Osteoblast (primary cell): Measurements from ENCODE around the gene PNLIPRP2. TPM values are rescaled to one million over a fixed set of nuclear protein-coding genes. Genes with fewer than 3 reads are reported as not detected.

Experiments used
- DNase-seq: peaks from one replicate; pipeline ENCODE4 v3.0.0; 2011; ENCODE audit warnings: low spot score, mixed read lengths; ENCODE audit not compliant: insufficient read length; ENCODE audit errors: missing footprints
- H2AFZ ChIP-seq: 2 replicates; pipeline ENCODE4 v1.6.0; 2011; ENCODE audit warnings: mild to moderate bottlenecking, low read length
- H3K27ac ChIP-seq: 2 replicates; pipeline ENCODE4 v1.5.1; 2011; ENCODE audit warnings: mild to moderate bottlenecking, low read depth, low read length, moderate library complexity
- H3K27me3 ChIP-seq: 2 replicates; pipeline ENCODE4 v1.6.0; 2012; ENCODE audit warnings: mild to moderate bottlenecking, control low read depth, inconsistent platforms, low read length, moderate library complexity; ENCODE audit not compliant: insufficient read depth
- H3K36me3 ChIP-seq: 2 replicates; pipeline ENCODE4 v1.5.1; 2011; ENCODE audit warnings: mild to moderate bottlenecking, low read length, control low read depth, moderate library complexity; ENCODE audit not compliant: insufficient read depth
- H3K4me1 ChIP-seq: 2 replicates; pipeline ENCODE4 v1.5.1; 2011; ENCODE audit warnings: mild to moderate bottlenecking, low read length, control low read depth, moderate library complexity; ENCODE audit not compliant: insufficient read depth
- H3K4me2 ChIP-seq: 2 replicates; pipeline ENCODE4 v1.6.0; 2011; ENCODE audit warnings: mild to moderate bottlenecking, low read length; ENCODE audit not compliant: insufficient read depth
- H3K4me3 ChIP-seq: fragments of 200-600 bp; sonication (generic); 3 replicates; pipeline ENCODE4 v1.5.1; 2012; ENCODE audit warnings: mild to moderate bottlenecking, low read length, inconsistent platforms; ENCODE audit not compliant: insufficient read depth
- H3K79me2 ChIP-seq: 2 replicates; pipeline ENCODE4 v1.6.0; 2012; ENCODE audit warnings: mild to moderate bottlenecking, low read length, control low read depth, inconsistent platforms; ENCODE audit not compliant: insufficient read depth
- H3K9me3 ChIP-seq: 2 replicates; pipeline ENCODE4 v1.5.1; 2011; ENCODE audit warnings: low read depth, low read length, control low read depth
- H4K20me1 ChIP-seq: 2 replicates; pipeline ENCODE4 v1.6.0; 2012; ENCODE audit warnings: mild to moderate bottlenecking, low read length, control low read depth; ENCODE audit not compliant: insufficient read depth
- total RNA-seq: library from RNA; depleted of rRNA; stranded (reverse); fragments of >200 nt; gene quantifications from 2 replicates; pipeline ENCODE4 v1.2.3, GENCODE V29; 2012
- TF ChIP-seq, protein P1 (sequence below): IDR thresholded peaks from 2 replicates; pipeline ENCODE4 v1.5.1; 2011; ENCODE audit warnings: mild to moderate bottlenecking, low read depth, low read length, moderate library complexity; ENCODE audit errors: extremely low read depth

Gene PNLIPRP2
- total RNA-seq, 1 donor, result not detected

DNA sequence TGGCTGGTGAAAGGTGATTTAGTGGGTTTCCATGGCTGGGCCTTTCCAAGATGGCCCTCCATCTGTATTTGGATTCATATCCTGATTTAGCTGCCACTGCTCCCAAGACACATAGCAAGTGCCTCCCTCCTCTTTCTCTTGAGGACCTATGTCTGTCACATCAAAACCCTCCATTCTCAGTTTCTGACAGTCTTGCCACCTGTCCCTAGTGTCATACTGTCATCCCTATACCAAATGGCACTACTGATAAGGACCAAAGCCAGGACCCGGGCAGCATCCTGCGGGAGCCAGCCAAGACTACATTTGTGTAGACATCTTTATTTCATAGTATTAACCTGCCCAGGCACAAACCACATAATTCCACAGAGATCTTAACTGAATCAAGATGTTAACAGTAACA, 34.8 kb downstream of the PNLIPRP2 start:
- Histone ChIP-seq H3K27me3 (peaks cover 9% of the 10 kb centered on the region), H3K27ac (no peak overlapping the region), H3K79me2 (no peaks in the 10 kb centered on the region), H3K4me1 (no peaks in the 10 kb centered on the region), H2AFZ (no peak overlapping the region), H3K4me2 (no peak overlapping the region), H4K20me1 (no peaks in the 10 kb centered on the region), H3K36me3 (no peaks in the 10 kb centered on the region), H3K4me3 (no peak overlapping the region), H3K9me3 (no peaks in the 10 kb centered on the region)
- TF ChIP-seq, protein P1, sequence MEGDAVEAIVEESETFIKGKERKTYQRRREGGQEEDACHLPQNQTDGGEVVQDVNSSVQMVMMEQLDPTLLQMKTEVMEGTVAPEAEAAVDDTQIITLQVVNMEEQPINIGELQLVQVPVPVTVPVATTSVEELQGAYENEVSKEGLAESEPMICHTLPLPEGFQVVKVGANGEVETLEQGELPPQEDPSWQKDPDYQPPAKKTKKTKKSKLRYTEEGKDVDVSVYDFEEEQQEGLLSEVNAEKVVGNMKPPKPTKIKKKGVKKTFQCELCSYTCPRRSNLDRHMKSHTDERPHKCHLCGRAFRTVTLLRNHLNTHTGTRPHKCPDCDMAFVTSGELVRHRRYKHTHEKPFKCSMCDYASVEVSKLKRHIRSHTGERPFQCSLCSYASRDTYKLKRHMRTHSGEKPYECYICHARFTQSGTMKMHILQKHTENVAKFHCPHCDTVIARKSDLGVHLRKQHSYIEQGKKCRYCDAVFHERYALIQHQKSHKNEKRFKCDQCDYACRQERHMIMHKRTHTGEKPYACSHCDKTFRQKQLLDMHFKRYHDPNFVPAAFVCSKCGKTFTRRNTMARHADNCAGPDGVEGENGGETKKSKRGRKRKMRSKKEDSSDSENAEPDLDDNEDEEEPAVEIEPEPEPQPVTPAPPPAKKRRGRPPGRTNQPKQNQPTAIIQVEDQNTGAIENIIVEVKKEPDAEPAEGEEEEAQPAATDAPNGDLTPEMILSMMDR, result no peak
- DNase-seq, result no peak

DNA sequence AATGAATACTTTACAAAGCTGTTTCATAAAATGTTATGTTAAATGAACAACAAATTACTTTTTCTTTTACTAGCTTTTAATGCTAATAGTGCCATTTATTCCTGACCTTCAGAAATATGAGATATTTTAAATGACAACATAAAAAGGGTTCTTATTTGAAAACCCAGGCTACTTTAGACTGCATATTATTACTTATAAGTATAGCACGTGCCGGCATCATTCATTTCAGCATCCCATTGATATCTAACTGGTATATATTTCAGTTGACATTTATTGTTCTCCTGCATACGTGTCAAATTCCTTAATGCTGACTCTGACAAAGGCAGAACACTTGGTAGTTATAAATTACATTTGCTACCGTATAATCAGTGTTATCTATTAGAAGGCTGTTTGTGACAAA, 35.3 kb downstream of the PNLIPRP2 start:
- Histone ChIP-seq H2AFZ (no peak overlapping the region), H3K79me2 (no peaks in the 10 kb centered on the region), H3K9me3 (no peaks in the 10 kb centered on the region), H3K36me3 (no peaks in the 10 kb centered on the region), H4K20me1 (no peaks in the 10 kb centered on the region), H3K4me2 (no peak overlapping the region), H3K27ac (no peak overlapping the region), H3K4me3 (no peak overlapping the region), H3K4me1 (no peaks in the 10 kb centered on the region), H3K27me3 (peaks cover 9% of the 10 kb centered on the region)
- TF ChIP-seq, protein P1, result no peak
- no peak for DNase-seq

DNA sequence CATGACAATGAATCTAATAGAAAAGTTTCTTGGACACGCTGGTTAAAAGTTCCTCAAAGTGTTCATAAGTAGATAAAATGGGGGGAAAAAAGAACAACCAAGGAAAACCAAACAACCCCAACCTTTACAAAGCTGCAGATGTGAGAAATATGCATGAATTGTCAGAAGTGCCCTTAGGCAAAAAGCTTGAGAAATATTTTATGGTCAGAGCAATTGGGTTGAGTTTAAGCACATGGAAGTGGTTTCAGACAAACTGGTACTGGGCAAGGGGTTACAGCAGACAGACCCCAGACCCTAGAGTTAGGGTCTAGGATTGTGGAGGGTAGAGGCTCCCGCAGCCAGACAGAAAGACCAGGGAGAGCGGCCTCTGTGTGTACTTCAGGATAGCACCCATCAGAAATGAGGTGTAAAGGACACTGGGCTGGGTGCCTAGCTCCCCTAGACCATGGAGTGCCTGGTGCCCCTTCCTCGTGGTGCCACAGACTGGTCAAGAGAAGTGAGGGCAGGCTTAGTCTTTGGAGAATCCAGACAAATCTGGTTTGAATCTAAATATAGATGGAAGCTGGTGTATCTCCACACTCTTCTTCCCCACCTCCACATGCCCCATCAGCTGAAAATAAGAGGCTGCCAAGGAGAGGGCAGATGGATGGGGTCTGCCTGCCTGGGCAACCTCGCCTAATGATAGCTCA, 37.3 kb downstream of the PNLIPRP2 start:
- Histone ChIP-seq H3K27me3 (peaks cover 9% of the 10 kb centered on the region), H3K4me3 (no peak overlapping the region), H3K27ac (no peak overlapping the region), H3K9me3 (no peaks in the 10 kb centered on the region), H2AFZ (no peak overlapping the region), H3K4me2 (no peak overlapping the region), H3K36me3 (no peaks in the 10 kb centered on the region), H4K20me1 (no peaks in the 10 kb centered on the region), H3K4me1 (no peaks in the 10 kb centered on the region), H3K79me2 (no peaks in the 10 kb centered on the region)
- TF ChIP-seq, protein P1, result no peak
- DNase-seq, result no peak

DNA sequence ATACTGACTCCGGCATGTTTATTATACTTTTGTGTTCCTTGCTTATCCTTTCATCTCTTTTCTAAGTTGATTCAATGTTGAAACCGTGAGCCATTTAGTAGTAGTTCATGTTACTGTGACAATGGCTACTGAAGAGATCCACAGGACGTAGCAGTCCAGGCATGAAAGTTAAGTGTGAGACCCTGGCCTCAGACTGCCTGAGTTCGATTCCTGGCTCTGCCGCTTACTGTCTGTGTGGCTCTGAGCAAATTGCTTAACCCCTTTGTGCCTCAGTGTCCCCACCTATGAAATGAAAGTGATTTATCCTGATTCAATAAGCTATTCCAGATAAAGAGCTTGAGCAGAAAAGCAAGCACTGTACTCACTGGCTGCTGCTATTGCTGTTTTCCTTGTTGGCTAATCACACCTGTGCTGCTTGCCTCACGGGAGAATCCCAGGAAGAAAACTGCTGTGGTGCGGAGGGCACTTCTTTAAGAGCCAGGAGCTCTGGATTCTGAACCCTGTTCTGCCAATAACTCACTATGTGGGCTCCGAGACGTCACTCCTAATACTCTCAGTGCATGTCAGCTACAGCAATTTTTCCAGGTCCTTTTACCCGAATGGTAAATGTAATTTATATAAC, 38.4 kb downstream of the PNLIPRP2 start:
- no peak overlapping the region for H3K4me3 ChIP-seq
- TF ChIP-seq, protein P1, result no peak
- no peak overlapping the region for H3K4me2 ChIP-seq

More for the DNA sequence above, 38.4 kb downstream of the PNLIPRP2 start:
- no peaks in the 10 kb centered on the region for H4K20me1 ChIP-seq
- peaks cover 9% of the 10 kb centered on the region for H3K27me3 ChIP-seq
- no peaks in the 10 kb centered on the region for H3K9me3 ChIP-seq
- no peak overlapping the region for H2AFZ ChIP-seq
- no peaks in the 10 kb centered on the region for H3K36me3 ChIP-seq
- H3K4me1 ChIP-seq, result no peaks in the 10 kb centered on the region
- no peak for DNase-seq
- H3K27ac ChIP-seq, result no peak overlapping the region
- no peaks in the 10 kb centered on the region for H3K79me2 ChIP-seq
